Natural killer cell treated with Interleukin-12 subunit alpha and Interleukin-12 subunit beta and Interleukin-15 and Interleukin-18, amount 100 ng/mL, for 72 hours (primary cell): ENCODE measurements around the gene ZNF678. TPM values are rescaled to one million over a fixed set of nuclear protein-coding genes. Genes with fewer than 3 reads are reported as not detected.

Experiments used
- ATAC-seq, 2 donors: fragments of 150-1000 bp; cut with Tn5 transposase in 1 of 2; sonication (Bioruptor Pico), chemical (Tn5 transposase) in 1 of 2; 2 replicates each; pipeline ENCODE4 v1.10.0; 2021
- DNase-seq: peaks from one replicate; pipeline ENCODE4 v3.0.0; 2022; ENCODE audit warnings: low spot score
- H3K27ac Mint-ChIP-seq, 2 donors: 1 replicate in 1 of 2; 2 replicates in 1 of 2; pipeline ENCODE4 v1.8.0; 2022; ENCODE audit warnings: mixed read lengths in 2 of 2, mild to moderate bottlenecking in 1 of 2, moderate library complexity in 1 of 2
- H3K27me3 Mint-ChIP-seq, 2 donors: 1 replicate in 1 of 2; 2 replicates in 1 of 2; pipeline ENCODE4 v1.8.0; 2022; ENCODE audit warnings: mixed read lengths in 2 of 2
- H3K36me3 Mint-ChIP-seq: one replicate; pipeline ENCODE4 v1.8.0; 2022; ENCODE audit warnings: mixed read lengths
- H3K4me1 Mint-ChIP-seq, 2 donors: 1 replicate in 1 of 2; 2 replicates in 1 of 2; pipeline ENCODE4 v1.8.0; 2022; ENCODE audit warnings: low read depth in 2 of 2, mixed read lengths in 2 of 2, mild to moderate bottlenecking in 1 of 2
- H3K4me3 Mint-ChIP-seq: one replicate; pipeline ENCODE4 v1.8.0; 2022; ENCODE audit warnings: mixed read lengths
- H3K9me3 Mint-ChIP-seq: 2 replicates; pipeline ENCODE4 v1.8.0; 2022; ENCODE audit warnings: mixed read lengths
- total RNA-seq, 2 donors: library from RNA; stranded (reverse); gene quantifications; one replicate each; pipeline ENCODE4 v1.2.3, GENCODE V29; 2022

ZNF678 gene
- total RNA-seq: 1 to 10 TPM; 5.7 to 7.6 TPM

GRCh38 chr1:227563324-227564201 lies at the start of gene ZNF678:
TSS of gene ZNF678 (plus strand) at chr1:227563556. CDS start at chr1:227650992, 87,436 bp downstream.
- H3K27me3 Mint-ChIP-seq: peaks cover 20 to 31% of the 10 kb centered on the region in 2 donors
- peak; percentile 95 to 96 for ATAC-seq
- peaks cover 35 to 41% of the 10 kb centered on the region in 2 donors for H3K4me1 Mint-ChIP-seq
- H3K36me3 Mint-ChIP-seq: peaks cover 14% of the 10 kb centered on the region
- peak within 1 kb of the TSS; percentile 89 to 95 for H3K27ac Mint-ChIP-seq
- peak within 1 kb of the TSS; percentile 99 for H3K4me3 Mint-ChIP-seq
- H3K9me3 Mint-ChIP-seq: no peaks in the 10 kb centered on the region
- peak; percentile 93 for DNase-seq

GRCh38 chr1:227518876-227519275 lies 44.5 kb upstream of the ZNF678 start:
- Mint-ChIP-seq H3K9me3 (no peaks in the 10 kb centered on the region), H3K4me1 (no peaks in the 10 kb centered on the region), H3K27me3 (peaks cover 8 to 13% of the 10 kb centered on the region in 2 donors), H3K4me3 (no peak overlapping the region), H3K27ac (no peak overlapping the region), H3K36me3 (no peaks in the 10 kb centered on the region)
- DNase-seq (no peak), ATAC-seq (no peak)

- DNase-seq: no peak
- H3K4me3 Mint-ChIP-seq: no peak overlapping the region
- H3K9me3 Mint-ChIP-seq: peaks cover 10% of the 10 kb centered on the region
- peaks cover 0 to 5% of the 10 kb centered on the region in 2 donors for H3K27me3 Mint-ChIP-seq
- no peak overlapping the region for H3K27ac Mint-ChIP-seq
- H3K36me3 Mint-ChIP-seq: peaks cover 9% of the 10 kb centered on the region
- H3K4me1 Mint-ChIP-seq: no peaks in the 10 kb centered on the region
- no peak for ATAC-seq
Observed at GRCh38 chr1:227521782-227522181, 41.6 kb upstream of the ZNF678 start.

- peaks cover 56% of the 10 kb centered on the region for H3K36me3 Mint-ChIP-seq
- H3K4me3 Mint-ChIP-seq: no peak overlapping the region
- peaks cover 0 to 5% of the 10 kb centered on the region in 2 donors for H3K27me3 Mint-ChIP-seq
- peaks cover 50% of the 10 kb centered on the region for H3K9me3 Mint-ChIP-seq
- ATAC-seq: no peak
- no peak for DNase-seq
- H3K4me1 Mint-ChIP-seq: no peaks in the 10 kb centered on the region
- no peak overlapping the region for H3K27ac Mint-ChIP-seq
Observed at GRCh38 chr1:227526524-227526923, 36.8 kb upstream of the ZNF678 start.

- ATAC-seq (no peak), DNase-seq (no peak)
- H3K27me3 Mint-ChIP-seq: peaks cover 0 to 5% of the 10 kb centered on the region in 2 donors
- peaks cover 60% of the 10 kb centered on the region for H3K36me3 Mint-ChIP-seq
- H3K4me3 Mint-ChIP-seq: no peak overlapping the region
- peaks cover 49% of the 10 kb centered on the region for H3K9me3 Mint-ChIP-seq
- no peak overlapping the region for H3K27ac Mint-ChIP-seq
- H3K4me1 Mint-ChIP-seq: no peaks in the 10 kb centered on the region
Observed at GRCh38 chr1:227532019-227532619, 31.2 kb upstream of the ZNF678 start.

- peaks cover 0 to 4% of the 10 kb centered on the region in 2 donors for H3K4me1 Mint-ChIP-seq
- peaks cover 4% of the 10 kb centered on the region for H3K9me3 Mint-ChIP-seq
- H3K27me3 Mint-ChIP-seq: no peaks in the 10 kb centered on the region
- ATAC-seq (no peak), DNase-seq (no peak)
- H3K27ac Mint-ChIP-seq: no peak overlapping the region
- H3K4me3 Mint-ChIP-seq: no peak overlapping the region
- H3K36me3 Mint-ChIP-seq: peaks cover 9% of the 10 kb centered on the region
Observed at GRCh38 chr1:227540170-227541098, 22.9 kb upstream of the ZNF678 start.

- H3K27me3 Mint-ChIP-seq: no peaks in the 10 kb centered on the region
- ATAC-seq (no peak), DNase-seq (no peak)
- H3K9me3 Mint-ChIP-seq: peaks cover 4% of the 10 kb centered on the region
- peaks cover 0 to 4% of the 10 kb centered on the region in 2 donors for H3K4me1 Mint-ChIP-seq
- no peak overlapping the region for H3K27ac Mint-ChIP-seq
- peak overlapping the region; percentile 20 for H3K4me3 Mint-ChIP-seq
- H3K36me3 Mint-ChIP-seq: peaks cover 6% of the 10 kb centered on the region
Observed at GRCh38 chr1:227541129-227541528, 22.2 kb upstream of the ZNF678 start.

GRCh38 chr1:227541796-227542152 lies 21.6 kb upstream of the ZNF678 start:
- peaks cover 2% of the 10 kb centered on the region for H3K36me3 Mint-ChIP-seq
- DNase-seq (no peak), ATAC-seq (no peak)
- H3K4me3 Mint-ChIP-seq: peak overlapping the region; percentile 20
- no peaks in the 10 kb centered on the region for H3K27me3 Mint-ChIP-seq
- H3K27ac Mint-ChIP-seq: no peak overlapping the region
- peaks cover 1% of the 10 kb centered on the region for H3K9me3 Mint-ChIP-seq
- H3K4me1 Mint-ChIP-seq: peaks cover 0 to 4% of the 10 kb centered on the region in 2 donors

GRCh38 chr1:227542153-227543120 lies 20.9 kb upstream of the ZNF678 start:
- peak; percentile 94 for DNase-seq
- Mint-ChIP-seq H3K27me3 (no peaks in the 10 kb centered on the region), H3K27ac (peak overlapping the region in 1 of 2 donors; percentile 12), H3K4me3 (peak overlapping the region; percentile 45), H3K4me1 (peaks cover 0 to 4% of the 10 kb centered on the region in 2 donors), H3K36me3 (no peaks in the 10 kb centered on the region), H3K9me3 (no peaks in the 10 kb centered on the region)
- peak; percentile 95 to 97 for ATAC-seq

GRCh38 chr1:227543283-227544066 lies 19.9 kb upstream of the ZNF678 start:
- Mint-ChIP-seq H3K4me1 (peaks cover 0 to 4% of the 10 kb centered on the region in 2 donors), H3K27ac (peak overlapping the region in 1 of 2 donors; percentile 12), H3K4me3 (peak overlapping the region; percentile 45), H3K36me3 (no peaks in the 10 kb centered on the region), H3K9me3 (no peaks in the 10 kb centered on the region), H3K27me3 (no peaks in the 10 kb centered on the region)
- DNase-seq (no peak), ATAC-seq (no peak)

GRCh38 chr1:227544067-227545050 lies 19.0 kb upstream of the ZNF678 start:
- Mint-ChIP-seq H3K36me3 (no peaks in the 10 kb centered on the region), H3K9me3 (no peaks in the 10 kb centered on the region), H3K27me3 (no peaks in the 10 kb centered on the region), H3K27ac (no peak overlapping the region), H3K4me1 (peaks cover 0 to 4% of the 10 kb centered on the region in 2 donors), H3K4me3 (no peak overlapping the region)
- DNase-seq: no peak
- ATAC-seq: no peak
